NCI-H2196 treated with DMSO at 0.1 percent for 48 hours (cell line): Measurements from ENCODE around the gene HSPA14.
"Not testable (repeated sequence)": the region's sequence is repeated elsewhere in the genome, so short reads cannot be mapped to it uniquely, and the experiment has no call there.

Experiments used
- DNase-seq: peaks from one replicate; lab custom pipeline; 2025; ENCODE audit not compliant: unreplicated experiment; lab: John Stamatoyannopoulos, UW

HSPA14 gene

GRCh38 chr10:14837003-14837756, 926 bp upstream of the HSPA14 start:
- DNase-seq, result no peak

GRCh38 chr10:14838582-14839304, 637 bp downstream of the HSPA14 start:
- DNase-seq, result no peak

- no peak for DNase-seq
Observed at GRCh38 chr10:14839305-14839695, 1.2 kb downstream of the HSPA14 start.

GRCh38 chr10:14840178-14840577, 2.1 kb downstream of the HSPA14 start:
- no peak for DNase-seq

- no peak for DNase-seq
Observed at GRCh38 chr10:14843327-14843988, 5.4 kb downstream of the HSPA14 start.

- no peak for DNase-seq
Observed at GRCh38 chr10:14844948-14845347, 6.8 kb downstream of the HSPA14 start.

GRCh38 chr10:14852236-14852635, 14.1 kb downstream of the HSPA14 start:
- no peak for DNase-seq

- no peak for DNase-seq
Observed at GRCh38 chr10:14855453-14855852, 17.3 kb downstream of the HSPA14 start.

GRCh38 chr10:14858338-14858960, 20.3 kb downstream of the HSPA14 start:
- no peak for DNase-seq

- DNase-seq, result no peak
Observed at GRCh38 chr10:14859043-14859442, 20.9 kb downstream of the HSPA14 start.

- no peak for DNase-seq
Observed at GRCh38 chr10:14859775-14860174, 21.7 kb downstream of the HSPA14 start.

GRCh38 chr10:14860791-14861190, 22.7 kb downstream of the HSPA14 start:
- DNase-seq, result no peak

- not testable (repeated sequence) for DNase-seq
Observed at GRCh38 chr10:14864466-14864865, 26.4 kb downstream of the HSPA14 start.

GRCh38 chr10:14864871-14865270, 26.8 kb downstream of the HSPA14 start:
- DNase-seq, result not testable (repeated sequence)

GRCh38 chr10:14873090-14873760, 35.1 kb downstream of the HSPA14 start:
- no peak for DNase-seq

GRCh38 chr10:14875941-14876340, 37.8 kb downstream of the HSPA14 start:
- DNase-seq, result no peak

GRCh38 chr10:14876764-14877163, 38.7 kb downstream of the HSPA14 start:
- DNase-seq, result no peak

- peak; percentile 61 for DNase-seq
Observed at GRCh38 chr10:14878266-14879123, 40.4 kb downstream of the HSPA14 start, which contains the start of gene SUV39H2. SUV39H2 (plus strand) TSS chr10:14878866; CDS start chr10:14878889, 23 bp downstream.

GRCh38 chr10:14879124-14879927, 41.2 kb downstream of the HSPA14 start:
- DNase-seq, result no peak
